ENCODE measurements around the gene TBC1D22A.

DNA sequence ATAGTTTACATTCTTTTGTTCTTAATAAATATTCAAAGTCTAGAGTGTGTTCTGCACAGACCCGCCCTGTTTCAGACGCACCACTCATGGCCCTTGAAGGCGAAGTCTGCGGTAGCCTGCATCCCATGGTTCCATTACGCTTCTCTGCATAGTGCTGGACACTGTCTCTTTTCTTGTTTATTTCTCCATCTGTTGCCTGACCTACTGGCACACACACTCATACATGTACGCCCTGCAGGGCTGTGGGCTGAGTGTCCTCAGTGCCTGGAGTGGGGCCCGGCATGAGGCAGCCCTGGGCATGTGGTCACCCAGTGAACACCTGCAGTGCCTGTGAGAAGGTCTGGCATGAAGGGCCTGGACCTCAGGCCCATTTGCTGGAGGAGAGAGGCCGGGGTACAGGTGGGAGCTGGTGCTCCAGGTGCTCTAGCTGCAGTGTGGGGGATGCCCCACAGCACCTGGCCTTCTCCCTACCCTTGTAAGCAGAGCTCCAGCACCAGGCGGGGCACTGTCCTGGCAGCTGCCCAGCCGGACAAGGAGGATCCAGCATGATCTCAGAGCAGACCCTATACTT lies 404.1 kb downstream of the TBC1D22A start:
- TF ChIP-seq TAF1 (conservative IDR thresholded peaks at IDR 0.05) (no peak), FOXA1 (IDR thresholded peaks at IDR 0.05) (no peak), JUND (IDR thresholded peaks at IDR 0.05) (no peak), GABPA (IDR thresholded peaks at IDR 0.05 in 1 of 2, conservative IDR thresholded peaks at IDR 0.05 in 1 of 2) (no peak), YY1 (IDR thresholded peaks at IDR 0.05) (no peak), CTCF (IDR thresholded peaks at IDR 0.05; ENCODE audit: low read depth, low read length, missing input control) (no peak), MAX (IDR thresholded peaks at IDR 0.05) (no peak), RAD21 (IDR thresholded peaks at IDR 0.05) (no peak), ZBTB33 (IDR thresholded peaks at IDR 0.05) (no peak), HNF4A (conservative IDR thresholded peaks at IDR 0.05) (no peak), REST (IDR thresholded peaks at IDR 0.05) (no peak), SP1 (IDR thresholded peaks at IDR 0.05) (no peak), EGR1 (IDR thresholded peaks at IDR 0.05; ENCODE audit: low read depth in 2 of 2) (no peak), ATF3 (IDR thresholded peaks at IDR 0.05) (no peak)
